Hematopoietic multipotent progenitor cell treated with erythropoietin and hydrocortisone succinate and interleukin-3 and kit ligand, for 17 days (in vitro differentiated cells): ENCODE measurements around the gene BUB3.

Experiments used
- DNase-seq: peaks from one replicate; pipeline ENCODE4 v3.0.0-alpha.2; 2015; ENCODE audit warnings: low spot score

The BUB3 gene, protein sequence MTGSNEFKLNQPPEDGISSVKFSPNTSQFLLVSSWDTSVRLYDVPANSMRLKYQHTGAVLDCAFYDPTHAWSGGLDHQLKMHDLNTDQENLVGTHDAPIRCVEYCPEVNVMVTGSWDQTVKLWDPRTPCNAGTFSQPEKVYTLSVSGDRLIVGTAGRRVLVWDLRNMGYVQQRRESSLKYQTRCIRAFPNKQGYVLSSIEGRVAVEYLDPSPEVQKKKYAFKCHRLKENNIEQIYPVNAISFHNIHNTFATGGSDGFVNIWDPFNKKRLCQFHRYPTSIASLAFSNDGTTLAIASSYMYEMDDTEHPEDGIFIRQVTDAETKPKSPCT

DNA sequence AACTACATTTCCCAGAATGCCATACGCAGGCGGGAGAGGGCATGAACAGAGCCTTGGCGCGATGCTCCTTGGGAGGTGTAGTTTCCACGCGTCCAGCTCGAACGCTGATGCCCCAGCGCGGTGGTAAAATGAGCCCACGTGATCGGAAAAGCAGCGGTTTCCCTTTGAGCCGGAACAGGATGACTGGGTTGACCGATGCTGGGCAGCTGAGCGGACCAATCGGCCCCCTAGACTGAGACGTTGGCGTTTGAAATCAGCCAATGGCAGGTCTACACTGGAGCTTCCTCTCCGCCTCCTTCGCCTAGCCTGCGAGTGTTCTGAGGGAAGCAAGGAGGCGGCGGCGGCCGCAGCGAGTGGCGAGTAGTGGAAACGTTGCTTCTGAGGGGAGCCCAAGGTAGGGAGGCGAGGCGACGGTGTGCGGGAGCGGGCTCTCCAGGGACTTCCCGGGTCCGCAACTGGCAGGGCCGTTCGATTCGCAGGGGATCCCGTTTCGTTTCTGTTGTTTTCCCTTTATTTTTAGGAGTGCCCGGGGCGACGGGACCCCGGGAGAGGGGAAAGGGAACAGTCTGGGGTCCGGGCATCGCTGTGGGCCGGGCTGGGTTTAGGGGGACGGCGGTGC, at the start of gene BUB3:
BUB3 (plus strand) TSS at position 311 of the 619 bp plus-strand sequence. CDS start 516 bp downstream, outside the sequence.
- peak; percentile 97 for DNase-seq

DNA sequence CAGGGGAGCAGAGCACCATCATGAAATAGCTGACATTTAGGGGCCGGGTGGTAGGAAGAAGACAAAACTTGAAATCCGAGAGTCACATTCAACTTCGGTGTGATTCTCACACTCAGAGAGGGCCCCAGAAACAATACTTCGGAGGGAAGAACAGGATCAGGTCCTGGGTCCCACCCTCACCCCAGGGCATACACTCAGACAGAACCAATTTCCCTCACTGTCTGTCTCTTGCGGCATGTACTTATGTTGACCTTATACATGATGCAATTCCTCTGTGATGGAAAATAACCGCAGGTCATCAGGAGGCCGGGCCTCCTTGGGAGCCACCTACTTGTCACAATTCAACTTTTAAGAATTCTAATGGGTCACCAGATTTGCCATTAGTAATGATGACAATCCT, 44.7 kb upstream of the BUB3 start:
- DNase-seq, result no peak

DNA sequence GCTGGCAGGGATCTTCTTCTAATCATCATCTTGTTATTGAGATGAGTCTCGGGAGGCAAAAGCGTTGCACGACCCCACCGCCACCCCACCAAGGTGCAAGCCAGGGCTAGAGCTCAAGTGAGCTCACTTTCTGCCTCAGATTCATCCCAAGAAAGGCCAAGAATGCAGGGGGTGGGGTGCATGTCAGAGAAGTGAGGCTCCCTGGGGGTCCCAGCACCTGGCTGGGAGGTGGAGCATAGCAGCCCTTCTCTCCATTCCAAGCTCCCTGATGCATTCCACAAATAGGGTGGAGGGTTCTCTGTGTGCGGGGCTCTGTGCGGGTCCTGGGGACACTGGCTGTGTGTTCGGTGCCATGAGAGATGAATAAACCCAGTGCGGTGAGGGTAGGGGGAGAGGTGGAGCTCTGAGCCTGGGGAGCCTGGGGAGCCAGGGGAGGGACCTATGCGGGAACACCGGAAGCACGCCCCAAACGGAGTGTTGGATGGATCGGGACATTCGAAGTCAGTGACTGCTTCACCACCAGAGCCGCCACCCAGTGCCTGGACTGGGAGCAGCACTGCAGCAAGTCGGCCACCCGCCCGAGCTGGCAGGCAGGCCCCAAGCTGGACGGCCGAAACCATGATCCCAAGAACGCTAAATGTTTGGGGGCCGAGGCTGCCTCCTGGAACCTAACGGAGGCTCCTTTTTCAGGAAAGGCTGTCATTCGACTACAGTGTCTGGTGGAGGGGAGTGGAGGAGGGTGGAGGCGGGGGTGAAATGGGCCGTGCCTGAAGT, 36.4 kb upstream of the BUB3 start:
- no peak for DNase-seq

DNA sequence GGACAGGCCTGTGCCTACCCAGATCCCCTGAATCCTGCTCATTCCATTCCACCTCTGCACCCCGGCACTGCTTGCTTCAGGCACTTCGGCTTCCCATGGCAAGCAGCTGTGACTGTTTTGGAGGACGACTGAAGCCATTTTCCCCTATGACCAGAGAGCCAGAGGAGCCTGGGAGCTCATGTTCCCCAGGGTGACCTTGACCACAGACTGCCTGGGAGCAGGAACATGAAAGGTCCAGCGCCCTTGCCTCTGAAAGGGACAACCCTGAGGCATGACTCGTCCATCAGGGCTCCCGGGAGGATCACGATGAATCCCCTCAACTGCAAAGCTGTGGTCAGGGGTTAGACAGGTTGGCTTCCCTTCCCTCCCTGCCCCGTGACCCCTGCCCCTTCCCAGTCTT, 35.1 kb upstream of the BUB3 start:
- DNase-seq, result no peak

DNA sequence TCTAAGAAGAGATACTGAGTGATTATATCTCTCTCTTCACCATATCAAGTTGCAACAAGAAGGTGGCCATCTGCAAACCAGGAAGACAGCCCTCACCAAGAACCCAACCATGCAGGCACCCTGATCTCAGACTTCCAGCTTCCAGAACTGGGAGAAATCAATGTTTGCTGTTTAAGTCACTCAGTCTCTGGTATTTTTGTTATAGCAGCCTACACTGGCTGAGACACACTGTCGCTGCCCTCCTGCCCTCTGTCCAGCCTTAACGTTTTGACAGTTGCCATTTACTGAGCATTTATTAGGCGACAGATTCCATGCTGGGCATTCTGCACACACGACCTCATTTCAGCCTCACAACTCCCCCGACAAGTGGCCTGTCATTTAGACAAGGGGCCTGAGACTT, 28.0 kb upstream of the BUB3 start:
- DNase-seq, result no peak

DNA sequence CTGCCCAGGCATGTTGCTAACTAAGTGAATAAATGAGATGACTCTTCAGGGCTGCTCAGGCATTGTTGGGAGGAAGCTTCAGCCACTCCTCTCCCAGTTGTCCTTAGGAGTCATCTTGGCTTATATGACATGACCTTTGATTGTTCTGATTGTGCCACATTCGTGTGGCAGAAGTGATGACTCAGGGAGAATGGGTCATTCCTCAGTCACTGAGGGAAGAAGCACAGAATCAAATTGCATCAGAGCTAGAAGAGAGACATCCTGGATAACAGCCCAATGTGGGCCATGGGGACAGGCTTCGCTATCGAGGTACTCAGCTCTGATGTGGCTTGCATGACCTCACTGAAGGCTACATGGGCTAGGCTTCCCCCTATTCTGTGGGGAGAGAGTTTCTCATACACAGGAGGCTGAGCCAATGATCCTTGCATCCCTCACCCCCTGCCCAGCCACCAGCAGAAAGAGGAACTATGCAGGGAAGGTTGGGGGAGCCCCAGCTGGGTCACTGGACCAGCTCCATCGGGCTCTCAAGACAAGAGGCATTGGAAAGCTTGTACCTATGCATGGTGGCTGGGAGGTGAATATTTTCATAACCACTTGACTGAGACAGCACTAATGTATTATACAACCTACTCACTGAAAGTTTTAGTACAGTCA, 24.5 kb upstream of the BUB3 start:
- DNase-seq, result no peak

GRCh38 chr10:123132576-123133477, 21.4 kb upstream of the BUB3 start:
- peak; percentile 68 for DNase-seq

- no peak for DNase-seq
Measured at GRCh38 chr10:123133541-123134342, 20.5 kb upstream of the BUB3 start.

- DNase-seq, result no peak
Measured at GRCh38 chr10:123134343-123134914, 19.8 kb upstream of the BUB3 start.

DNA sequence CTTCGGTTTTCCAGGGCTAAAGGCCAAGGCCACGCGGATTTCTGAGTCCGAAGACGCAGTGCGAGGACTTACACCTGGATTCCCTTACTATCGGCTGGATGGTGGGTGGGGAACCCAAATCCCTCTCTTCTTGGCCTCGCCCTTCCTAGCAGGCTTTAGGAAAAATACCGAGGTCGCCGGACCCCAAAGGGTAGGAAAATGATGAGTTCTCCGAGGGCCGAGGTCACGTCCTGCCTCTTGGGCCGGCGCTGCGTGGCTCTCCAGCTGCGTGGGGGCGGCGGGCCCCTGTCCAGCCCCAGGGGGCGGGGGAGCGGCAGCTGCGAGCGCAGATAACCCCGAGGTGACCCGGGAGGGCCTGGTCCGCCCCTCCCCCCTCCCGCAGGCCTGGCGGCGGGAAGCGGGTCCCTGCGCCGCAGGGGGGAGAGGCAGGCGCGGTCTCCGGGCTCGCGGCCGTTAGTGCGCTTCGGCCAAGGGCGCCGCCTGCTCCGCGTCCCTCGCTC, 19.2 kb upstream of the BUB3 start:
- no peak for DNase-seq

GRCh38 chr10:123135415-123136141, 18.6 kb upstream of the BUB3 start, which contains the start of gene HMX3:
TSS of gene HMX3 (plus strand) at chr10:123135970. CDS start at chr10:123136051, 81 bp downstream.
- DNase-seq, result no peak

DNA sequence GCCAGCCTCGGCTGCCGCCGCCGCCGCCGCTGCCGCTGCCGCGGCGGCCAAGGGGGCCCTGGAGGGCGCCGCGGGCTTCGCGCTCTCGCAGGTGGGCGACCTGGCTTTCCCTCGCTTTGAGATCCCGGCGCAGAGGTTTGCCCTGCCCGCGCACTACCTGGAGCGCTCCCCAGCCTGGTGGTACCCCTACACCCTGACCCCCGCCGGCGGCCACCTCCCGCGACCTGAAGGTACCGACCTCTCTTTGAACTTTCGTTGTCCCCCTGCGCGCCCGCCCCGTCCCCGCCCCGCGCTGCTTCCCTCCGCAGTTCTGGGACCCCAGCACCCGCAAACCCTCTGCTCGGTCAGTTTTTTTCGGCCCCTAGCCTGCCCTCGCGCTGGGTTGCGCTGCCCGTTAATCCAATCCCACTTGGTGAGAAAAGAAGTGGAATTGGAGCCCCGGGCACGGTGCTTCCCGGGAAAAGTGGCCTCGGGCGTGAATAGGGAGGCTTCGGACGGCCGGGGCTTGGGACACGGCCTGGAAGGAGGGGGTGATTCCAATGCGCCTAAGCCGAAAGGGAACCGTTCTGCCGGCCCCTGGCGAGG, 17.9 kb upstream of the BUB3 start:
- DNase-seq, result no peak

DNA sequence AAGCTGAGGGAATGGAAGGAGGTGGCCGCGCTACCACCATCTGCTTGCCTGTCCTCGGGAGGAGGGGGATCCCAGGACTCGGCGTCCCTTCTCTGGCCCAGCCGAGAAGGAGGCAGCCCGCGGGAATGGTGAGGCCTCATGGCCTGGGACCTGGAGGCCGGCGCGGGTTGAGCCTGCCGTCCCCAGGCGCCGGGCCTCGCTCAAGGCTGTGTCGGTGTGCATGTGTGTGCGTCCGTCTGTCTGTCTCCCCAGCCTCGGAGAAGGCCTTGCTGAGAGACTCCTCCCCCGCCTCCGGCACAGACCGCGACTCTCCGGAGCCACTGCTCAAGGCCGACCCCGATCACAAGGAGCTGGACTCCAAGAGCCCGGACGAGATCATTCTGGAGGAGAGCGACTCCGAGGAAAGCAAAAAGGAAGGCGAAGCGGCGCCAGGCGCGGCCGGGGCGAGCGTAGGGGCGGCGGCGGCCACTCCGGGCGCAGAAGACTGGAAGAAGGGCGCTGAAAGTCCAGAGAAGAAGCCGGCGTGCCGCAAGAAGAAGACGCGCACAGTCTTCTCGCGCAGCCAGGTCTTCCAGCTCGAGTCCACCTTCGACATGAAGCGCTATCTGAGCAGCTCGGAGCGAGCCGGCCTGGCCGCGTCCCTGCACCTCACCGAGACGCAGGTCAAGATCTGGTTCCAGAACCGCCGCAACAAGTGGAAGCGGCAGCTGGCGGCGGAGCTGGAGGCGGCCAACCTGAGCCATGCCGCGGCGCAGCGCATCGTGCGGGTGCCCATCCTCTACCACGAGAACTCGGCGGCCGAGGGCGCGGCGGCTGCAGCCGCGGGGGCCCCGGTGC, 17.2 kb upstream of the BUB3 start:
- DNase-seq, result no peak

GRCh38 chr10:123139165-123139520, 15.1 kb upstream of the BUB3 start:
- DNase-seq, result no peak

DNA sequence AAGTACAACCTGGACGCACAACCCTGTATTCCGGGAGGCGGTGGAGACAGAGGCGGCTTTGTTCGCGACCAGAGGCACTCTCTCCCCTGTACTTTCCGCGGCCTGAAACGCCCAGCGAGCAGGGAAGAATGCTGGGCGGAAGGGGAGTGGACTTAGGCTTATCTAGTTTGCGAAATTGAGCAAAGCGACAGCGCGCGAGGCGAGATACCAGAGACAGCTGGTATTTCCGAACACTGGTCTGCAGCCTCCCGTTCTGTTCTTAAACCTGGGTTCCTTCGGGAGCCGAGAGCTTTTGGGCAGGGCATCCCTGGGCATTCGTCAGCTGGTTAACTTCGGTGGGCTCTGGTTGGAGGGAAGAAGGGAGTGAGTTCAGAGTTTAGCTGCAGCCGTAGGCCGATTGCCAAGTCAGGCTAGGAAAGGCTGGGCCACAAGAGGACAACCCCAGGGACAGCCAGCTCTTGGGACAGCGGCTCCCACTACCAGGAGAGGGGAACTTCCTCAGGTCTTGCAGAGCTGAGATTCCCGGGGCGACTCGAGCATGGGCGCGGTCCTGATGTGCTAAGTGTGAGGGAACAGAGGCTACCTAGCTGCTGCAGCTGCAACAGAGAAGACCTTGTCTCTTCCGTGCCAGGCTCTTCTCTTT, 14.6 kb upstream of the BUB3 start:
- no peak for DNase-seq

GRCh38 chr10:123140164-123140982, 13.8 kb upstream of the BUB3 start:
- no peak for DNase-seq

- DNase-seq, result no peak
Measured at GRCh38 chr10:123140983-123141390, 13.2 kb upstream of the BUB3 start.
